ENCODE measurements around the gene ST3GAL3.
A peak's percentile ranks its signal among the peaks of the same experiment; 100 is the strongest.
"Not testable (repeated sequence)": the region's sequence is repeated elsewhere in the genome, so short reads cannot be mapped to it uniquely, and the experiment has no call there.

ST3GAL3 gene

GRCh38 chr1:43711049-43711448, 3.7 kb downstream of the ST3GAL3 start:
- no peak for TF ChIP-seq CTCF (conservative IDR thresholded peaks at IDR 0.05; ENCODE audit: low read length)
- DNase-seq (ENCODE audit: low read depth): peak; percentile 80
- no peak overlapping the region for H3K4me3 ChIP-seq (ENCODE audit: low read length)

- TF ChIP-seq CTCF (conservative IDR thresholded peaks at IDR 0.05; ENCODE audit: low read length): no peak
- peak; percentile 88 for DNase-seq (ENCODE audit: low read depth)
- H3K4me3 ChIP-seq (ENCODE audit: low read length): no peak overlapping the region
Measured at GRCh38 chr1:43711524-43712386, 4.4 kb downstream of the ST3GAL3 start.

- H3K4me3 ChIP-seq (ENCODE audit: low read length): no peak overlapping the region
- peak; percentile 14 for DNase-seq (ENCODE audit: low read depth)
- TF ChIP-seq CTCF (conservative IDR thresholded peaks at IDR 0.05; ENCODE audit: low read length): no peak
Measured at GRCh38 chr1:43716559-43717281, 9.4 kb downstream of the ST3GAL3 start.

GRCh38 chr1:43719063-43719462, 11.7 kb downstream of the ST3GAL3 start:
- DNase-seq (ENCODE audit: low read depth): peak; percentile 79
- TF ChIP-seq CTCF (conservative IDR thresholded peaks at IDR 0.05; ENCODE audit: low read length): no peak
- no peak overlapping the region for H3K4me3 ChIP-seq (ENCODE audit: low read length)

- H3K4me3 ChIP-seq (ENCODE audit: low read length): not testable (repeated sequence)
- peak; percentile 41 for DNase-seq (ENCODE audit: low read depth)
Measured at GRCh38 chr1:43719670-43720419, 12.5 kb downstream of the ST3GAL3 start.

GRCh38 chr1:43722810-43723209, 15.5 kb downstream of the ST3GAL3 start:
- DNase-seq (ENCODE audit: low read depth): no peak
- H3K4me3 ChIP-seq (ENCODE audit: low read length): no peak overlapping the region
- no peak for TF ChIP-seq CTCF (conservative IDR thresholded peaks at IDR 0.05; ENCODE audit: low read length)

- no peak for TF ChIP-seq CTCF (conservative IDR thresholded peaks at IDR 0.05; ENCODE audit: low read length)
- DNase-seq (ENCODE audit: low read depth): peak; percentile 25
- H3K4me3 ChIP-seq (ENCODE audit: low read length): no peak overlapping the region
Measured at GRCh38 chr1:43729816-43730463, 22.6 kb downstream of the ST3GAL3 start.

Measured in AG10803 (cell line).